Stimulated activated CD8-positive, alpha-beta memory T cell treated with anti-CD3 and anti-CD28 coated beads, Interleukin-2, amount 100 ng/mL, for 48 hours (primary cell): ENCODE results near the gene RAP1B.

ENCODE experiments used
- DNase-seq, 2 donors: peaks; one replicate each; pipeline ENCODE4 v3.0.0-alpha.2; 2020; ENCODE audit warnings: low read depth in 2 of 2

Gene RAP1B

GRCh38 chr12:68611806-68612160 lies 1.1 kb downstream of the RAP1B start:
- DNase-seq = no peak

- DNase-seq = no peak
Observed at GRCh38 chr12:68612202-68612601, 1.5 kb downstream of the RAP1B start.

GRCh38 chr12:68612697-68613096 lies 2.0 kb downstream of the RAP1B start:
- no peak for DNase-seq

GRCh38 chr12:68613209-68613904 lies 2.7 kb downstream of the RAP1B start:
- DNase-seq = peak in 1 of 2 donors; percentile 11

GRCh38 chr12:68614105-68614679 lies 3.5 kb downstream of the RAP1B start:
- no peak for DNase-seq

GRCh38 chr12:68614769-68615168 lies 4.1 kb downstream of the RAP1B start:
- no peak for DNase-seq

- no peak for DNase-seq
Observed at GRCh38 chr12:68617160-68617926, 6.6 kb downstream of the RAP1B start.

- DNase-seq = no peak
Observed at GRCh38 chr12:68619541-68619940, 8.8 kb downstream of the RAP1B start.

GRCh38 chr12:68620519-68621471 lies 10.1 kb downstream of the RAP1B start:
- no peak for DNase-seq

GRCh38 chr12:68621472-68622081 lies 10.9 kb downstream of the RAP1B start:
- DNase-seq = no peak

- DNase-seq = no peak
Observed at GRCh38 chr12:68622250-68622649, 11.6 kb downstream of the RAP1B start.

- no peak for DNase-seq
Observed at GRCh38 chr12:68623059-68623458, 12.4 kb downstream of the RAP1B start.

GRCh38 chr12:68623984-68624383 lies 13.3 kb downstream of the RAP1B start:
- DNase-seq = no peak

GRCh38 chr12:68624933-68625332 lies 14.2 kb downstream of the RAP1B start:
- DNase-seq = no peak

GRCh38 chr12:68627673-68628319 lies 17.1 kb downstream of the RAP1B start:
- DNase-seq = no peak

- DNase-seq = no peak
Observed at GRCh38 chr12:68628698-68629097, 18.0 kb downstream of the RAP1B start.

GRCh38 chr12:68630050-68630449 lies 19.4 kb downstream of the RAP1B start:
- no peak for DNase-seq

- no peak for DNase-seq
Observed at GRCh38 chr12:68630598-68630997, 19.9 kb downstream of the RAP1B start.

GRCh38 chr12:68631227-68631626 lies 20.5 kb downstream of the RAP1B start:
- no peak for DNase-seq

- DNase-seq = no peak
Observed at GRCh38 chr12:68632486-68632885, 21.8 kb downstream of the RAP1B start.
